OCI-LY3 (cell line): ENCODE data around the gene NEB.

Source experiments
- EZH2phosphoT487 ChIP-seq: fragments of 200-600 bp; shearing (Covaris generic); IDR thresholded peaks from 2 replicates; pipeline ENCODE4 v1.6.1; 2018; ENCODE audit warnings: antibody characterized with exemption, mixed run types, low read depth
- TF ChIP-seq, protein P1 (sequence below): fragments of 200-600, 300-600 bp; sonication (generic); IDR thresholded peaks from 2 replicates; pipeline ENCODE4 v1.5.1; 2014; ENCODE audit warnings: antibody characterized with exemption, low read length, low read depth

DNA sequence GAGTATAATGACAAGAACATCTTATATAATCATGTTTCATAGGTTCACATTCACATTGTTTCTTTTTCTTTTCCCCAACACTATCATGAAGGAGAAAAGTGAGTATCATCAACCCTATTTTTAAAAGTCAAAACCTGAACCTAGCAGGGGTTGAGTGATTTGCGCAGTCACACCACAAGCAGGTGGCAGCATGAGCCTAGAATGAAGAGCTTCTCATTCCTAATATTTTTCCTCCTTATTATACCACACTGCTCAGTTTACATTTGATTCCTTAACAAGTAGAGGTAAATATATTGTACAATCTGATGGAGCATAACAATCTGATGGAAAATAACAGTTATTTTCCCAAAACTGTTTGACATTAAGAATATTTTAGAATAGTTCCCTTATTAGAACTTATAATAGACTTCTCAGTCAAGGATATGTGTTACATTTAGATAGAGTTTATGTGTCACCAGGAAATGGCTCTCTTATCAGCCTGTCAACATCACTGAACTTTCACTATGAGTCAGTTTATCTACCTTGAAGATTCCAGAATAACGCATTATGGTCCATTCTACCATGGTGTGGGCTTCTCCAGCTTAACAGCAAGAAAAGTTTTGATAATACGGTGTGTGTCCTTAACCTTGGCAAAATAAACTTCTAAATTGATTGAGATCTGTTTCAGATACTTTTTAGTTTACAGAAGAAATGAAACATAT, 119.5 kb downstream of the NEB start:
- TF ChIP-seq, protein P1, sequence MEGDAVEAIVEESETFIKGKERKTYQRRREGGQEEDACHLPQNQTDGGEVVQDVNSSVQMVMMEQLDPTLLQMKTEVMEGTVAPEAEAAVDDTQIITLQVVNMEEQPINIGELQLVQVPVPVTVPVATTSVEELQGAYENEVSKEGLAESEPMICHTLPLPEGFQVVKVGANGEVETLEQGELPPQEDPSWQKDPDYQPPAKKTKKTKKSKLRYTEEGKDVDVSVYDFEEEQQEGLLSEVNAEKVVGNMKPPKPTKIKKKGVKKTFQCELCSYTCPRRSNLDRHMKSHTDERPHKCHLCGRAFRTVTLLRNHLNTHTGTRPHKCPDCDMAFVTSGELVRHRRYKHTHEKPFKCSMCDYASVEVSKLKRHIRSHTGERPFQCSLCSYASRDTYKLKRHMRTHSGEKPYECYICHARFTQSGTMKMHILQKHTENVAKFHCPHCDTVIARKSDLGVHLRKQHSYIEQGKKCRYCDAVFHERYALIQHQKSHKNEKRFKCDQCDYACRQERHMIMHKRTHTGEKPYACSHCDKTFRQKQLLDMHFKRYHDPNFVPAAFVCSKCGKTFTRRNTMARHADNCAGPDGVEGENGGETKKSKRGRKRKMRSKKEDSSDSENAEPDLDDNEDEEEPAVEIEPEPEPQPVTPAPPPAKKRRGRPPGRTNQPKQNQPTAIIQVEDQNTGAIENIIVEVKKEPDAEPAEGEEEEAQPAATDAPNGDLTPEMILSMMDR: no peak
- no peak for TF ChIP-seq EZH2phosphoT487
